ENCODE measurements around the gene UBR1.

DNA sequence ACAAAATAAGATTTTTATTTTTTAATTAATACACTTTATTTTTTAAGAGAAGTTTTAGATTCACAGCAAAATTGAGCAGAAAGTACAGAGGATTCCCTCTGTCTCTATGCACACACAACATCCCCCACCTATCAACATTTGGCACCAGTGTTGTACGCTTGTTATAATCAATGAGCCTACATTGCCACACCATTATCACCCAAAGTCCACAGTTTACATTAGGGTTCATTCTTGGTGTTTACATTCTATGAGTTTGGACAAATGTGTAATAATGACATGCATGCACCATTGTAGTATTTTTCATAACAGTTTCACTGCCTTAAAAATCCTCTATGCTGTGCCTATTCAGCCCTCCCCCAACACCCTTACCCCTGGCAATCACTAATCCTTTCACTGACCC is 134.0 kb downstream of the UBR1 start:
- no peak for TF ChIP-seq POLR2A (IDR thresholded peaks at IDR 0.05; ENCODE audit: low read depth, low read length)
- TF ChIP-seq, protein P1, sequence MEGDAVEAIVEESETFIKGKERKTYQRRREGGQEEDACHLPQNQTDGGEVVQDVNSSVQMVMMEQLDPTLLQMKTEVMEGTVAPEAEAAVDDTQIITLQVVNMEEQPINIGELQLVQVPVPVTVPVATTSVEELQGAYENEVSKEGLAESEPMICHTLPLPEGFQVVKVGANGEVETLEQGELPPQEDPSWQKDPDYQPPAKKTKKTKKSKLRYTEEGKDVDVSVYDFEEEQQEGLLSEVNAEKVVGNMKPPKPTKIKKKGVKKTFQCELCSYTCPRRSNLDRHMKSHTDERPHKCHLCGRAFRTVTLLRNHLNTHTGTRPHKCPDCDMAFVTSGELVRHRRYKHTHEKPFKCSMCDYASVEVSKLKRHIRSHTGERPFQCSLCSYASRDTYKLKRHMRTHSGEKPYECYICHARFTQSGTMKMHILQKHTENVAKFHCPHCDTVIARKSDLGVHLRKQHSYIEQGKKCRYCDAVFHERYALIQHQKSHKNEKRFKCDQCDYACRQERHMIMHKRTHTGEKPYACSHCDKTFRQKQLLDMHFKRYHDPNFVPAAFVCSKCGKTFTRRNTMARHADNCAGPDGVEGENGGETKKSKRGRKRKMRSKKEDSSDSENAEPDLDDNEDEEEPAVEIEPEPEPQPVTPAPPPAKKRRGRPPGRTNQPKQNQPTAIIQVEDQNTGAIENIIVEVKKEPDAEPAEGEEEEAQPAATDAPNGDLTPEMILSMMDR (IDR thresholded peaks at IDR 0.05; ENCODE audit: extremely low read depth in 1 of 2, insufficient read depth in 1 of 2, low read depth in 1 of 2, low read length in 2 of 2): no peak
- TF ChIP-seq EZH2 (IDR thresholded peaks at IDR 0.05; ENCODE audit: borderline replicate concordance, low read depth, low read length, severe bottlenecking): no peak
- no peak for TF ChIP-seq MYC (IDR thresholded peaks at IDR 0.05; ENCODE audit: low read depth, low read length)
- TF ChIP-seq, protein P2, sequence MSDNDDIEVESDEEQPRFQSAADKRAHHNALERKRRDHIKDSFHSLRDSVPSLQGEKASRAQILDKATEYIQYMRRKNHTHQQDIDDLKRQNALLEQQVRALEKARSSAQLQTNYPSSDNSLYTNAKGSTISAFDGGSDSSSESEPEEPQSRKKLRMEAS (IDR thresholded peaks at IDR 0.05; ENCODE audit: insufficient read depth, insufficient read length): no peak
- TF ChIP-seq POLR2AphosphoS5 (IDR thresholded peaks at IDR 0.05; ENCODE audit: insufficient read depth, low read depth, low read length): no peak
- no peak for TF ChIP-seq JUN (IDR thresholded peaks at IDR 0.05; ENCODE audit: borderline replicate concordance, insufficient read depth, insufficient read length, low read depth)
